H1 (cell line): ENCODE measurements around the gene ELAPOR1. TPM values are rescaled to one million over a fixed set of nuclear protein-coding genes. Genes with fewer than 3 reads are reported as not detected.

ENCODE experiments used
- BRCA1 ChIP-seq: IDR thresholded peaks from 2 replicates; pipeline ENCODE4 v1.6.1; 2012; ENCODE audit warnings: low read depth, low read length, improper control_type of control experiment
- CHD2 ChIP-seq: IDR thresholded peaks from 2 replicates; pipeline ENCODE4 v1.6.1; 2012; ENCODE audit warnings: low read length, improper control_type of control experiment
- EP300 ChIP-seq, 2 experiments: IDR thresholded peaks; 1 replicate in 1 of 2; 2 replicates in 1 of 2; pipeline ENCODE4 v1.6.1; 2011 to 2012; ENCODE audit warnings: low read depth in 2 of 2, low read length in 2 of 2, mild to moderate bottlenecking in 2 of 2, borderline replicate concordance in 1 of 2, inconsistent platforms in 1 of 2, moderate library complexity in 1 of 2
- FOSL1 ChIP-seq: IDR thresholded peaks from 2 replicates; pipeline ENCODE4 v1.6.1; 2011; ENCODE audit warnings: mild to moderate bottlenecking, low read depth, low read length, moderate library complexity; ENCODE audit not compliant: insufficient read depth
- GABPA ChIP-seq: IDR thresholded peaks from 2 replicates; pipeline ENCODE4 v1.6.1; 2011; ENCODE audit warnings: mild to moderate bottlenecking, low read length, moderate library complexity, borderline replicate concordance; ENCODE audit not compliant: insufficient read depth
- KDM4A ChIP-seq: IDR thresholded peaks from one replicate; pipeline ENCODE4 v1.7.1; 2012; ENCODE audit warnings: low read depth, mild to moderate bottlenecking, moderate library complexity, low read length, inconsistent platforms; ENCODE audit not compliant: severe bottlenecking
- TAF7 ChIP-seq: optimal IDR thresholded peaks from 2 replicates; pipeline ENCODE3; 2011; ENCODE audit warnings: low read depth, mild to moderate bottlenecking, inconsistent platforms, low read length, moderate library complexity, borderline replicate concordance
- YY1 ChIP-seq: IDR thresholded peaks from 2 replicates; pipeline ENCODE4 v1.6.1; 2011; ENCODE audit warnings: low read depth, mild to moderate bottlenecking, low read length
- polyA plus RNA-seq, 7 experiments: library from polyadenylated mRNA; depleted of rRNA in 3 of 7; stranded (reverse) in 5 of 7; unstranded in 2 of 7; fragments of >200 nt in 5 of 7; fragments of 200-250 nt in 2 of 7; gene quantifications; 1 replicate in 5 of 7; 2 replicates in 1 of 7; 4 replicates in 1 of 7; pipeline versions ENCODE4 v1.2.1 to v1.2.3, GENCODE V29; 2011 to 2013; ENCODE audit warnings: missing spikeins in 2 of 7, mixed read lengths in 2 of 7
- total RNA-seq: library from RNA; stranded (reverse); fragmentation: NEBNext Ultra II Directional; extraction: Animal tissue kit (Norgen Biotek cat#: 25700); gene quantifications from 2 replicates; pipeline ENCODE4 v1.2.1, GENCODE V29; 2021
- TF ChIP-seq, protein P1 (sequence below): fragments of 300-600 bp; sonication (generic); IDR thresholded peaks from 2 replicates; pipeline ENCODE4 v1.7.1; 2012; ENCODE audit warnings: low read length, moderate library complexity, mild to moderate bottlenecking, inconsistent platforms; ENCODE audit not compliant: insufficient replicate concordance
- TF ChIP-seq, protein P2 (sequence below): IDR thresholded peaks from 2 replicates; pipeline ENCODE4 v1.6.1; 2012; ENCODE audit warnings: inconsistent platforms
- TF ChIP-seq, protein P3 (sequence below): IDR thresholded peaks from 2 replicates; pipeline ENCODE4 v1.6.1; 2012; ENCODE audit warnings: inconsistent platforms

The ELAPOR1 gene
- total and polyA plus RNA-seq, 2 of the 8 experiments (the other 6 are each of a cell fraction or from before 2014, with no cell fraction given), result 1.2 to 2.5 TPM

DNA sequence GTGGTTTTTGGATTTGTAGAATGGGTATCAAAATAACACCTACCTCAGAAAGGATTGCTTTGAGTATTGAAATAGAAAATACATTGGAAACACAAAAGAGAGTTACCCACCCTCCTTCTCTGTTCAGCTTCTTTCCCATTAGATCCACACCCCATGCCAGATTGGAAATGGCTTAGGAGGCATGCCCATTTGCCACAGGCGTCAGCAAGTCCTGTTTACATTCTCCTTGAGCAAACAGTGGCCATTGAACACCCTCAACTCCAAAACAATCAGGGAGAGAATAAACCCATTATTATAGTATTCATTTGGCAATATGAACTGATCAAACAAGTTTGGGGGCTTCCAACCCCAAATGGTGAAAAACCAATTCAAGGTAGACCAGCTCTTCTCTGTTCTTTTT is 2.4 kb downstream of the ELAPOR1 start (continued):
- TF ChIP-seq, protein P1, sequence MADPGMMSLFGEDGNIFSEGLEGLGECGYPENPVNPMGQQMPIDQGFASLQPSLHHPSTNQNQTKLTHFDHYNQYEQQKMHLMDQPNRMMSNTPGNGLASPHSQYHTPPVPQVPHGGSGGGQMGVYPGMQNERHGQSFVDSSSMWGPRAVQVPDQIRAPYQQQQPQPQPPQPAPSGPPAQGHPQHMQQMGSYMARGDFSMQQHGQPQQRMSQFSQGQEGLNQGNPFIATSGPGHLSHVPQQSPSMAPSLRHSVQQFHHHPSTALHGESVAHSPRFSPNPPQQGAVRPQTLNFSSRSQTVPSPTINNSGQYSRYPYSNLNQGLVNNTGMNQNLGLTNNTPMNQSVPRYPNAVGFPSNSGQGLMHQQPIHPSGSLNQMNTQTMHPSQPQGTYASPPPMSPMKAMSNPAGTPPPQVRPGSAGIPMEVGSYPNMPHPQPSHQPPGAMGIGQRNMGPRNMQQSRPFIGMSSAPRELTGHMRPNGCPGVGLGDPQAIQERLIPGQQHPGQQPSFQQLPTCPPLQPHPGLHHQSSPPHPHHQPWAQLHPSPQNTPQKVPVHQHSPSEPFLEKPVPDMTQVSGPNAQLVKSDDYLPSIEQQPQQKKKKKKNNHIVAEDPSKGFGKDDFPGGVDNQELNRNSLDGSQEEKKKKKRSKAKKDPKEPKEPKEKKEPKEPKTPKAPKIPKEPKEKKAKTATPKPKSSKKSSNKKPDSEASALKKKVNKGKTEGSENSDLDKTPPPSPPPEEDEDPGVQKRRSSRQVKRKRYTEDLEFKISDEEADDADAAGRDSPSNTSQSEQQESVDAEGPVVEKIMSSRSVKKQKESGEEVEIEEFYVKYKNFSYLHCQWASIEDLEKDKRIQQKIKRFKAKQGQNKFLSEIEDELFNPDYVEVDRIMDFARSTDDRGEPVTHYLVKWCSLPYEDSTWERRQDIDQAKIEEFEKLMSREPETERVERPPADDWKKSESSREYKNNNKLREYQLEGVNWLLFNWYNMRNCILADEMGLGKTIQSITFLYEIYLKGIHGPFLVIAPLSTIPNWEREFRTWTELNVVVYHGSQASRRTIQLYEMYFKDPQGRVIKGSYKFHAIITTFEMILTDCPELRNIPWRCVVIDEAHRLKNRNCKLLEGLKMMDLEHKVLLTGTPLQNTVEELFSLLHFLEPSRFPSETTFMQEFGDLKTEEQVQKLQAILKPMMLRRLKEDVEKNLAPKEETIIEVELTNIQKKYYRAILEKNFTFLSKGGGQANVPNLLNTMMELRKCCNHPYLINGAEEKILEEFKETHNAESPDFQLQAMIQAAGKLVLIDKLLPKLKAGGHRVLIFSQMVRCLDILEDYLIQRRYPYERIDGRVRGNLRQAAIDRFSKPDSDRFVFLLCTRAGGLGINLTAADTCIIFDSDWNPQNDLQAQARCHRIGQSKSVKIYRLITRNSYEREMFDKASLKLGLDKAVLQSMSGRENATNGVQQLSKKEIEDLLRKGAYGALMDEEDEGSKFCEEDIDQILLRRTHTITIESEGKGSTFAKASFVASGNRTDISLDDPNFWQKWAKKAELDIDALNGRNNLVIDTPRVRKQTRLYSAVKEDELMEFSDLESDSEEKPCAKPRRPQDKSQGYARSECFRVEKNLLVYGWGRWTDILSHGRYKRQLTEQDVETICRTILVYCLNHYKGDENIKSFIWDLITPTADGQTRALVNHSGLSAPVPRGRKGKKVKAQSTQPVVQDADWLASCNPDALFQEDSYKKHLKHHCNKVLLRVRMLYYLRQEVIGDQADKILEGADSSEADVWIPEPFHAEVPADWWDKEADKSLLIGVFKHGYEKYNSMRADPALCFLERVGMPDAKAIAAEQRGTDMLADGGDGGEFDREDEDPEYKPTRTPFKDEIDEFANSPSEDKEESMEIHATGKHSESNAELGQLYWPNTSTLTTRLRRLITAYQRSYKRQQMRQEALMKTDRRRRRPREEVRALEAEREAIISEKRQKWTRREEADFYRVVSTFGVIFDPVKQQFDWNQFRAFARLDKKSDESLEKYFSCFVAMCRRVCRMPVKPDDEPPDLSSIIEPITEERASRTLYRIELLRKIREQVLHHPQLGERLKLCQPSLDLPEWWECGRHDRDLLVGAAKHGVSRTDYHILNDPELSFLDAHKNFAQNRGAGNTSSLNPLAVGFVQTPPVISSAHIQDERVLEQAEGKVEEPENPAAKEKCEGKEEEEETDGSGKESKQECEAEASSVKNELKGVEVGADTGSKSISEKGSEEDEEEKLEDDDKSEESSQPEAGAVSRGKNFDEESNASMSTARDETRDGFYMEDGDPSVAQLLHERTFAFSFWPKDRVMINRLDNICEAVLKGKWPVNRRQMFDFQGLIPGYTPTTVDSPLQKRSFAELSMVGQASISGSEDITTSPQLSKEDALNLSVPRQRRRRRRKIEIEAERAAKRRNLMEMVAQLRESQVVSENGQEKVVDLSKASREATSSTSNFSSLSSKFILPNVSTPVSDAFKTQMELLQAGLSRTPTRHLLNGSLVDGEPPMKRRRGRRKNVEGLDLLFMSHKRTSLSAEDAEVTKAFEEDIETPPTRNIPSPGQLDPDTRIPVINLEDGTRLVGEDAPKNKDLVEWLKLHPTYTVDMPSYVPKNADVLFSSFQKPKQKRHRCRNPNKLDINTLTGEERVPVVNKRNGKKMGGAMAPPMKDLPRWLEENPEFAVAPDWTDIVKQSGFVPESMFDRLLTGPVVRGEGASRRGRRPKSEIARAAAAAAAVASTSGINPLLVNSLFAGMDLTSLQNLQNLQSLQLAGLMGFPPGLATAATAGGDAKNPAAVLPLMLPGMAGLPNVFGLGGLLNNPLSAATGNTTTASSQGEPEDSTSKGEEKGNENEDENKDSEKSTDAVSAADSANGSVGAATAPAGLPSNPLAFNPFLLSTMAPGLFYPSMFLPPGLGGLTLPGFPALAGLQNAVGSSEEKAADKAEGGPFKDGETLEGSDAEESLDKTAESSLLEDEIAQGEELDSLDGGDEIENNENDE, result no peak
- TF ChIP-seq, protein P2, sequence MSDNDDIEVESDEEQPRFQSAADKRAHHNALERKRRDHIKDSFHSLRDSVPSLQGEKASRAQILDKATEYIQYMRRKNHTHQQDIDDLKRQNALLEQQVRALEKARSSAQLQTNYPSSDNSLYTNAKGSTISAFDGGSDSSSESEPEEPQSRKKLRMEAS, result no peak
- TF ChIP-seq KDM4A, result no peak
- no peak for TF ChIP-seq EP300 (IDR thresholded peaks at IDR 0.05; ENCODE audit: borderline replicate concordance in 1 of 2, low read depth in 2 of 2, low read length in 2 of 2)
- TF ChIP-seq BRCA1, result no peak
- TF ChIP-seq, protein P3, sequence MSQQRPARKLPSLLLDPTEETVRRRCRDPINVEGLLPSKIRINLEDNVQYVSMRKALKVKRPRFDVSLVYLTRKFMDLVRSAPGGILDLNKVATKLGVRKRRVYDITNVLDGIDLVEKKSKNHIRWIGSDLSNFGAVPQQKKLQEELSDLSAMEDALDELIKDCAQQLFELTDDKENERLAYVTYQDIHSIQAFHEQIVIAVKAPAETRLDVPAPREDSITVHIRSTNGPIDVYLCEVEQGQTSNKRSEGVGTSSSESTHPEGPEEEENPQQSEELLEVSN, result no peak
- no peak for TF ChIP-seq YY1
- TF ChIP-seq CHD2, result no peak
- TF ChIP-seq TAF7, result no peak
- no peak for TF ChIP-seq FOSL1
- TF ChIP-seq GABPA, result no peak
